ENCODE measurements around the gene ZNF98.

Gene ZNF98

DNA sequence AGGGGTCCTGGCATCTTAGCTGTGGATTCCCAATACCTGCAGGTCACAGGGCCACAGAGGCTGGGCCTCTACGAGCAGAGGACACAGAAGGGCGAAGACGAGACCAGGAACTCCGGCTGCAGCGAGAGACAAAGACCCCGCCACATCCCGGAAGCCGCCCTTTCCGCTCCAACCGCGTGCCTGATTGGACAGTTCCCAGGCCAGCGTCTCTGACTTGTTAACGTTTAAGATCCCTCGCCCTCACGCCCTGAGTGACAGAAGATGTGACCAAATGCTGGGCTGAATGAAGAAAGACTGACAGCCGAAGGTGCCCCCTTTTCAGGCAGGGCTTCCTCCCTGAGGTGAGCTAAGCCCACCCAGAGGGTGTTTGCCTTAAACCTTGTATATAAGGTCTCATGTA lies at the start of gene ZNF98:
ZNF98 (minus strand) TSS at position 136 of the 400 bp plus-strand sequence; CDS start at position 14, 122 bp downstream.
- peak in 41 of 42 donors; percentile 8 to 79 (median 40) for DNase-seq
- intact Hi-C loops (cut with DNase I): no loop called here

DNA sequence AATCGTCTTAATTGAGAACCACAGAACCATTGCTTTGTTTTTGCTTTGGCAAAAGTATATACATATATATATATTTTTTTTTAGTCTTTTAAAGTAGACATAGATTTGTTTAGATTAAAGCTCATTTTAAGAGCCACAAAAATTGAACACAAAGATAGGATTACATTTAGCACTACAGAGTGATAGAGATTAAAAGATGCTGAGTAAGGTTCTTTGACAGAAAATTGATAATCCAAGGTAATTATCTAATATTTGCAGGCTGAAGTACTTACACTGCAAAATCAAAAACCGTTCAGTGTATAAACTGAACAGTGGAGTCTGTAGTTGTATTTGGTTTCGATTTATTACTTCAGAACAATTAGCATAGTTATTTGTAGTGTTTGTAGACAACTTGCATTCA lies 24.5 kb upstream of the ZNF98 start:
- no peak for DNase-seq
- intact Hi-C loops (cut with DNase I): no loop called here

DNA sequence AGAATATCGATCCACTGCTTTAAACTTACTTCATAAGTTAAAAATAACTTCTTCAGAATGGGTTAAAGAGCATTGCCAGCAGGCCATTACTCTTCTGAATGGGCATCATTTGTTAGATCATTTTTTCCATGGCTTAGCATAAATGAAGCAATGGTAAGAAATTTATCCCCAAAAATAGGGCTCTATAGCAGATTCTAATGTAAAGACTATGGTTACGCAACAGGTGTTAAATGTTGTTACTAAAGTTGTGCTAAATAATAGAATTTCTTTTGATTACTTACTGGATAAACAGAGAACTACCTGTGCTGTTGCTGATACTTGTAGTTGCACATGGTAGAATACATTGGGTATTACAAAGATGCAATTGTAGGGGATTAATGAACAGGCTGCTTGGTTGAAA lies 15.9 kb upstream of the ZNF98 start:
- DNase-seq: no peak
- intact Hi-C loops (cut with DNase I): no loop called here

GRCh38 chr19:22427960-22428913 lies 6.1 kb upstream of the ZNF98 start:
- intact Hi-C loops (cut with DNase I): no loop called here

DNA sequence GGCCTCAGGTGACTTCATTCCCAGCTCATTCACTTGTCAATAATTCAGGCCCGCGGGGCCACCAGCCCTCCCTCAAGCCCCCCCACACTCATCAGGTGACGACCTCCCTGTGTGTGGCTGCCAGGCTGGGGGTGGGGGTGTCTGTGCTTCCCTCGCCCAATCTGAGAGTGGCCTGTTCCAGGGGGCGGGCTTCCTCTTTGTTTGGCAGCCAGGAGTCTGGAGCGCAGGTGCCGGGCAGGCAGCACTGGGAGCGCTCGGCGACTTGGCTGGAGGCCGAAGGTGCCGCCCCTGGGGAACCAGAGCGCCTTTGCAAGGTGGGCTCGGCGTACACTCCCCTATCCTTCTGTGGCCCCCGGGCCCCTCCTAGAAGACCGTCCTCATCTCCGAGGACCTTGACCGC lies 5.4 kb upstream of the ZNF98 start:
- intact Hi-C loops (cut with DNase I): no loop called here
- DNase-seq: peak in 7 of 42 donors; percentile 1 to 42 (median 5)

More at GRCh38 chr19:22427960-22428913, 6.1 kb upstream of the ZNF98 start:
- peak in 12 of 42 donors; percentile 1 to 42 (median 18) for DNase-seq

DNA sequence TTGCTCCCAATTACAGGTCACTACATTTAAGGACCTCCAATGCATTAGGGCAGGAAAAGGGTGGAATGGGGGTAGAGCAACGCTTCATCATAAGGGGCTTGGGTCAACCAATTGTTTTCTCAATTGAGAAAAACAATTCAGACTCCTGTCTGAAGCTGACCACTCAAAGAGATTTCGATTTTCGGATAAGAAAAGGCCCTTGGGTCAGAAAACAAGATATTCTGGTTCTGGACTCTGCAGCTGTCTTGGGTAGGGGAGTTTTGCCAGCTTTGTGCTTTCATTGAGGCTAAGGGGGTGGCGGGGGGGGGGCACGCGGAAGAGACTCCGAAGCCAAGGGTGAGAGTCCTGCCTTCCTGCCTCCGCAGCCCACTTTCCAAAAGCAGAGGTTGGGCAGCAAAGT lies 4.8 kb upstream of the ZNF98 start:
- no peak for DNase-seq
- intact Hi-C loops (cut with DNase I): no loop called here

DNA sequence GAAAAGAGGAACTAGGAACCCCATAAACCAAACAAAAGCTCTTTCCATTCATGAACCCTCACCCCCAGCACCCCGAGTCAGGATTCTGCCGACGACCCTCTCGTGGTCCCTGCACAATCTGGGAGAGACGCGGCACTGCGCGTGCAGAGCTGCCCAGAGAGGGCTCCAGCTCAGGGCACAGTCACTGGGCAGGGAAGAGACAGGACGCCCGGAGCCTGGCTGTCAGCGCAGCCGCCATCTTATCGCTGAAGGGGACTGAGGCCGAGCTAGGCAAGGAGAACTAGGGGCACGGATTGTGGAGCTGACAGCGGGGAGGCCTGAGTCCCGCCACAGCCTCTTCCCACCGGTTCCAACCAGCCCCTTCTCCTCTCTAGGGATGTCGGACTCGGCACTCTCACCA lies 349 bp downstream of the ZNF98 start:
- intact Hi-C loops (cut with DNase I): no loop called here
- no peak for DNase-seq

DNA sequence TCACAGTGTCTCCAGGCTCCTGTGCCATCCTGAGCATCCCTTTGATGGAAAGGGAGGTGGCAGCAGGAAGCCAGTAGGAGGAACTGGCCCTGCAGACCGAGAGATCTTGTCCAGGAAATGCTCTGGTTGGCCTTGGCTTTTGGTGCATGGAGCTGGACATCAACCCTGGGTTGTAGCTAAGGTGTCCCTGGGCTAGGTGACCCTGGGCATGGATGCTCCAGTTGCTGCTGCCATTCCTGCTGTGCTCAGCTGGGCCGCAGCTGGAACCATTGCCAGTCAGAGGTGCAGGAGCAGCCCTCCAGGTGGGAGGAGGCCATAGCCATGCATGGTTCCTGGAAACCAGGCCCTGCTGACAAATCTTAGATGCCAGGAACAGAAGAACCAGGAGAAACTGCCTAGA lies 67.5 kb downstream of the ZNF98 start:
- intact Hi-C loops (cut with DNase I): no loop called here
- DNase-seq: no peak
